NCI-H1092 treated with DMSO at 0.1 percent for 48 hours (cell line): Measurements from ENCODE around the gene ECHDC3.
"Not testable (repeated sequence)": the region's sequence is repeated elsewhere in the genome, so short reads cannot be mapped to it uniquely, and the experiment has no call there.

Experiments
- DNase-seq: peaks from one replicate; lab custom pipeline; 2025; lab: John Stamatoyannopoulos, UW

The ECHDC3 gene

GRCh38 chr10:11716686-11717085 is 25.5 kb upstream of the ECHDC3 start:
- no peak for DNase-seq

GRCh38 chr10:11719496-11720259 is 22.5 kb upstream of the ECHDC3 start:
- no peak for DNase-seq

- no peak for DNase-seq
Measured at GRCh38 chr10:11720260-11720741, 21.9 kb upstream of the ECHDC3 start.

GRCh38 chr10:11721806-11722205 is 20.4 kb upstream of the ECHDC3 start:
- DNase-seq = no peak

GRCh38 chr10:11723359-11723758 is 18.8 kb upstream of the ECHDC3 start:
- no peak for DNase-seq

GRCh38 chr10:11724938-11725776 is 17.0 kb upstream of the ECHDC3 start:
- DNase-seq = peak; percentile 17

- DNase-seq = no peak
Measured at GRCh38 chr10:11725912-11726311, 16.3 kb upstream of the ECHDC3 start.

GRCh38 chr10:11727563-11727962 is 14.6 kb upstream of the ECHDC3 start:
- no peak for DNase-seq

GRCh38 chr10:11728353-11728752 is 13.8 kb upstream of the ECHDC3 start:
- no peak for DNase-seq

GRCh38 chr10:11729790-11730315 is 12.3 kb upstream of the ECHDC3 start:
- no peak for DNase-seq

- no peak for DNase-seq
Measured at GRCh38 chr10:11730779-11731178, 11.4 kb upstream of the ECHDC3 start.

- not testable (repeated sequence) for DNase-seq
Measured at GRCh38 chr10:11736767-11737166, 5.4 kb upstream of the ECHDC3 start.

- DNase-seq = not testable (repeated sequence)
Measured at GRCh38 chr10:11737258-11738032, 4.7 kb upstream of the ECHDC3 start.

GRCh38 chr10:11740907-11741306 is 1.3 kb upstream of the ECHDC3 start:
- DNase-seq = no peak

- no peak for DNase-seq
Measured at GRCh38 chr10:11741608-11742007, 574 bp upstream of the ECHDC3 start.

- DNase-seq = no peak
Measured at GRCh38 chr10:11742779-11743298, 657 bp downstream of the ECHDC3 start.

- DNase-seq = no peak
Measured at GRCh38 chr10:11743461-11744338, 1.5 kb downstream of the ECHDC3 start.

- no peak for DNase-seq
Measured at GRCh38 chr10:11745045-11745444, 2.9 kb downstream of the ECHDC3 start.

GRCh38 chr10:11746883-11747539 is 4.8 kb downstream of the ECHDC3 start:
- no peak for DNase-seq

- no peak for DNase-seq
Measured at GRCh38 chr10:11748866-11749265, 6.7 kb downstream of the ECHDC3 start.
